GM18511 (cell line): Measurements from ENCODE around the gene CFLAR.
"Not testable (repeated sequence)": the region's sequence is repeated elsewhere in the genome, so short reads cannot be mapped to it uniquely, and the experiment has no call there.

Experiments
- ATAC-seq: cut with Tn5 transposase; IDR thresholded peaks from one replicate; pipeline ENCODE4 v1.9.1; 2021; ENCODE audit warnings: mild to moderate bottlenecking, moderate library complexity; ENCODE audit not compliant: unreplicated experiment

Gene CFLAR

GRCh38 chr2:201174687-201175086 lies 58.7 kb downstream of the CFLAR start:
- no peak for ATAC-seq

GRCh38 chr2:201176081-201176481 lies 60.1 kb downstream of the CFLAR start:
- no peak for ATAC-seq

GRCh38 chr2:201180010-201180409 lies 64.0 kb downstream of the CFLAR start:
- no peak for ATAC-seq

- ATAC-seq: peak; percentile 85
Observed at GRCh38 chr2:201182650-201183364, 66.8 kb downstream of the CFLAR start, which contains the start of gene CASP10. CASP10 (plus strand) TSS chr2:201183141; CDS start chr2:201185778, 2,637 bp downstream.

- peak; percentile 8 for ATAC-seq
Observed at GRCh38 chr2:201183365-201183727, 67.4 kb downstream of the CFLAR start.

GRCh38 chr2:201183835-201184234 lies 67.9 kb downstream of the CFLAR start:
- not testable (repeated sequence) for ATAC-seq

GRCh38 chr2:201184248-201184647 lies 68.3 kb downstream of the CFLAR start:
- ATAC-seq: not testable (repeated sequence)

GRCh38 chr2:201185863-201186262 lies 69.9 kb downstream of the CFLAR start:
- ATAC-seq: no peak

- ATAC-seq: no peak
Observed at GRCh38 chr2:201186982-201187381, 71.0 kb downstream of the CFLAR start.

- no peak for ATAC-seq
Observed at GRCh38 chr2:201188449-201188848, 72.5 kb downstream of the CFLAR start.

GRCh38 chr2:201191132-201191875 lies 75.3 kb downstream of the CFLAR start:
- no peak for ATAC-seq

GRCh38 chr2:201194097-201194496 lies 78.1 kb downstream of the CFLAR start:
- ATAC-seq: peak; percentile 97

GRCh38 chr2:201195331-201195730 lies 79.4 kb downstream of the CFLAR start:
- ATAC-seq: no peak

GRCh38 chr2:201196003-201196402 lies 80.0 kb downstream of the CFLAR start:
- no peak for ATAC-seq

GRCh38 chr2:201196803-201197202 lies 80.8 kb downstream of the CFLAR start:
- no peak for ATAC-seq

- ATAC-seq: no peak
Observed at GRCh38 chr2:201197781-201198180, 81.8 kb downstream of the CFLAR start.

GRCh38 chr2:201199847-201200246 lies 83.9 kb downstream of the CFLAR start:
- ATAC-seq: no peak

- ATAC-seq: no peak
Observed at GRCh38 chr2:201200345-201200744, 84.4 kb downstream of the CFLAR start.

- ATAC-seq: no peak
Observed at GRCh38 chr2:201201371-201201770, 85.4 kb downstream of the CFLAR start.

- ATAC-seq: no peak
Observed at GRCh38 chr2:201203916-201204654, 88.1 kb downstream of the CFLAR start.

GRCh38 chr2:201204655-201205514 lies 88.9 kb downstream of the CFLAR start:
- no peak for ATAC-seq
